HepG2 (cell line): Measurements from ENCODE around the gene LYRM2. TPM values are rescaled to one million over a fixed set of nuclear protein-coding genes. Genes with fewer than 3 reads are reported as not detected.

Source experiments
- ATAC-seq: fragments of 200-7000 bp; cut with Tn5 transposase; 3 replicates; pipeline ENCODE4 v1.9.1; 2020; ENCODE audit warnings: mild to moderate bottlenecking, moderate library complexity
- BruUV-seq: library from RNA; stranded (reverse); fragments of 400-500 nt; replicated peaks from 2 replicates; lab custom pipeline; 2021; lab: Mats Ljungman, UMichigan
- CTCF ChIA-PET: fragments of 300-600 bp; formaldehyde crosslinking; extraction: SDS; loops from one replicate; lab custom pipeline; 2021; ENCODE audit warnings: low total read pairs, inconsistent platforms, low intra/inter-chr PET ratio; lab: Yijun Ruan, JAX
- POLR2A ChIA-PET: fragments of 350-600 bp; sonication (Branson Sonifier 250); formaldehyde crosslinking; loops from one replicate; lab custom pipeline; 2020; ENCODE audit warnings: antibody characterized with exemption, inconsistent platforms; lab: Yijun Ruan, JAX
- DNase-seq: peaks from one replicate; pipeline ENCODE4 v3.0.0-alpha.2; 2015; ENCODE audit warnings: low spot score
- FAIRE-seq: peaks from 3 replicates; lab custom pipeline; 2011; peaks lifted over from hg19 to GRCh38; lab: Jason Lieb, UNC
- H2AFZ ChIP-seq: one replicate; pipeline ENCODE4 v1.6.1; 2011; ENCODE audit warnings: low read length, inconsistent platforms
- H3K27ac ChIP-seq: fragments of 300-600 bp; 3 replicates; pipeline ENCODE4 v1.8.0; 2011; ENCODE audit warnings: mixed run types, mild to moderate bottlenecking, mixed read lengths, low read length, inconsistent platforms; ENCODE audit not compliant: insufficient read depth; ENCODE audit errors: extremely low read length
- H3K27me3 ChIP-seq, 2 experiments: fragments of 200-600 bp in 1 of 2; 2 replicates in 1 of 2; 3 replicates in 1 of 2; pipeline versions ENCODE4 v1.6.0 to v1.8.0; 2011; ENCODE audit warnings: low read length in 2 of 2, mild to moderate bottlenecking in 2 of 2, moderate library complexity in 2 of 2, inconsistent platforms in 1 of 2; ENCODE audit not compliant: insufficient read depth in 2 of 2, control insufficient read depth in 1 of 2
- H3K36me3 ChIP-seq, 2 experiments: fragments of 200-600 bp in 1 of 2; replicated peaks in 1 of 2; 2 replicates in 1 of 2; 3 replicates in 1 of 2; pipeline versions ENCODE4 v1.5.1 to v1.8.0; 2011; ENCODE audit warnings: low read length in 2 of 2, inconsistent platforms in 1 of 2; ENCODE audit not compliant: insufficient read depth in 2 of 2, control insufficient read depth in 1 of 2
- H3K4me1 ChIP-seq: 2 replicates; pipeline ENCODE4 v1.5.1; 2012; ENCODE audit warnings: low read length, inconsistent platforms; ENCODE audit not compliant: insufficient read depth
- H3K4me2 ChIP-seq: 2 replicates; pipeline ENCODE4 v1.6.0; 2011; ENCODE audit warnings: low read depth, low read length, inconsistent platforms
- H3K4me3 ChIP-seq, 3 experiments: fragments of 200-600 bp in 1 of 3; sonication (generic), shearing (Covaris generic) in 1 of 3; replicated peaks in 1 of 3; 2 replicates each; pipeline ENCODE4 v1.5.1; 2011 to 2016; ENCODE audit warnings: low read length in 3 of 3, inconsistent platforms in 2 of 3, low read depth in 2 of 3, mild to moderate bottlenecking in 2 of 3, control low read depth in 1 of 3, mixed read lengths in 1 of 3; ENCODE audit not compliant: insufficient read depth in 1 of 3
- H3K79me2 ChIP-seq: one replicate; pipeline ENCODE4 v1.6.1; 2011; ENCODE audit warnings: low read length, inconsistent platforms; ENCODE audit not compliant: insufficient read depth
- H3K9ac ChIP-seq: 2 replicates; pipeline ENCODE4 v1.6.0; 2011; ENCODE audit warnings: mild to moderate bottlenecking, low read depth, low read length, inconsistent platforms; ENCODE audit not compliant: insufficient read depth
- H3K9me3 ChIP-seq: 2 replicates; pipeline ENCODE4 v1.5.1; 2012; ENCODE audit warnings: mild to moderate bottlenecking, low read length
- H4K20me1 ChIP-seq: 2 replicates; pipeline ENCODE4 v1.6.0; 2011; ENCODE audit warnings: inconsistent platforms, mild to moderate bottlenecking, low read length, moderate library complexity; ENCODE audit not compliant: insufficient read depth
- DBP ChIP-seq: sonication (generic); formaldehyde crosslinking; IDR thresholded peaks from 2 replicates; pipeline ENCODE4 v1.4.0; 2020; ENCODE audit warnings: missing genetic modification reagents; ENCODE audit errors: not compliant biosample characterization
- GLMP ChIP-seq: sonication (generic); formaldehyde crosslinking; IDR thresholded peaks from 2 replicates; pipeline ENCODE4 v1.9.0; 2021; ENCODE audit warnings: missing genetic modification reagents, mild to moderate bottlenecking, borderline replicate concordance
- MIER3 ChIP-seq: IDR thresholded peaks from 2 replicates; pipeline ENCODE4 v1.6.1; 2016; ENCODE audit warnings: missing compliant biosample characterization, borderline replicate concordance
- NFE2 ChIP-seq: sonication (generic); formaldehyde crosslinking; IDR thresholded peaks from 2 replicates; pipeline ENCODE4 v1.4.0; 2020; ENCODE audit warnings: missing genetic modification reagents
- NR2F2 ChIP-seq: IDR thresholded peaks from 2 replicates; pipeline ENCODE4 v1.6.1; 2012; ENCODE audit warnings: low read depth, inconsistent platforms, borderline replicate concordance
- PHF8 ChIP-seq: sonication (generic); formaldehyde crosslinking; IDR thresholded peaks from 2 replicates; pipeline ENCODE4 v1.5.0; 2020; ENCODE audit warnings: missing genetic modification reagents
- RAD51 ChIP-seq: fragments of 450-650 bp; IDR thresholded peaks from 2 replicates; pipeline ENCODE4 v1.6.1; 2016; ENCODE audit warnings: borderline replicate concordance
- TIGD3 ChIP-seq: sonication (generic); formaldehyde crosslinking; IDR thresholded peaks from 2 replicates; pipeline ENCODE4 v1.5.1; 2020; ENCODE audit warnings: mild to moderate bottlenecking, missing genetic modification reagents, borderline replicate concordance
- UBTF ChIP-seq: sonication (generic); formaldehyde crosslinking; IDR thresholded peaks from 2 replicates; pipeline ENCODE4 v1.4.0; 2020; ENCODE audit warnings: mild to moderate bottlenecking, missing genetic modification reagents
- ZFP37 ChIP-seq: sonication (generic); formaldehyde crosslinking; IDR thresholded peaks from 2 replicates; pipeline ENCODE4 v1.4.0; 2020; ENCODE audit warnings: missing genetic modification reagents, borderline replicate concordance
- ZFP91 ChIP-seq: sonication (generic); formaldehyde crosslinking; IDR thresholded peaks from 2 replicates; pipeline ENCODE4 v1.9.0; 2022; ENCODE audit warnings: missing genetic modification reagents, mild to moderate bottlenecking, borderline replicate concordance
- ZNF280B ChIP-seq: sonication (generic); formaldehyde crosslinking; IDR thresholded peaks from 2 replicates; pipeline ENCODE4 v1.5.0; 2020; ENCODE audit warnings: missing genetic modification reagents, mild to moderate bottlenecking, borderline replicate concordance
- ZNF556 ChIP-seq: sonication (generic); formaldehyde crosslinking; IDR thresholded peaks from 2 replicates; pipeline ENCODE4 v1.4.0; 2020; ENCODE audit warnings: mild to moderate bottlenecking, missing genetic modification reagents, borderline replicate concordance
- ZNF720 ChIP-seq: sonication (generic); formaldehyde crosslinking; IDR thresholded peaks from 2 replicates; pipeline ENCODE4 v1.4.0; 2020; ENCODE audit warnings: missing genetic modification reagents
- WGBS: methylation state at CpG from one replicate; pipeline ENCODE4 v1.1.6; 2017; ENCODE audit warnings: low lambda C conversion rate; 5-methylcytosine and 5-hydroxymethylcytosine counted together
- in situ Hi-C: cut with HindIII; loops from 2 replicates; pipeline ENCODE4 v1.10.0; 2017; ENCODE audit warnings: low pct_unique_long_range_greater_than_20kb; ENCODE audit not compliant: extremely low pct_ligation_motif_present
- intact Hi-C: fragments of 100-400 bp; cut with micrococcal nuclease; formaldehyde crosslinking; loops from one replicate; pipeline ENCODE4 v1.10.0; 2022; ENCODE audit not compliant: unreplicated experiment
- polyA plus RNA-seq, 8 experiments: library from polyadenylated mRNA; depleted of rRNA in 3 of 8; stranded (reverse) in 7 of 8; unstranded in 1 of 8; fragments of >200 nt; fragmentation: Illumina TruSeq in 4 of 8; extraction: Trizol in 4 of 8; gene quantifications; 2 replicates each; pipeline versions ENCODE4 v1.2.1 to v1.2.3, GENCODE V29; 2011 to 2016; ENCODE audit warnings: low read depth in 4 of 8, missing spikeins in 1 of 8, mixed read lengths in 1 of 8; ENCODE audit not compliant: insufficient read depth in 1 of 8
- total RNA-seq, 5 experiments: library from RNA; depleted of rRNA; stranded (reverse); fragments of >200 nt; fragmentation: Illumina TruSeq; extraction: Trizol; gene quantifications; 2 replicates each; pipeline ENCODE4 v1.2.3, GENCODE V29; 2016; ENCODE audit warnings: low read depth in 1 of 5

Gene LYRM2
- total and polyA plus RNA-seq, 2 of the 13 experiments (the other 11 are each of a cell fraction or from before 2014, with no cell fraction given) = 17.8 to 32.6 TPM

- no peak for TF ChIP-seq UBTF
- TF ChIP-seq, all 625 proteins: peak for 0
These were observed 49.8 kb upstream of the LYRM2 start (continued) for GRCh38 chr6:89688328-89688727.

GRCh38 chr6:89685311-89685710 lies 46.8 kb upstream of the LYRM2 start:
- ATAC-seq (no peak), DNase-seq (no peak), FAIRE-seq (no peak)
- H3K36me3 ChIP-seq = peaks cover 42 to 85% of the 10 kb centered on the region in 2 experiments; a peak in 4 of 5 replicates
- no TSS peak for BruUV-seq
- H3K4me2 ChIP-seq = no peak overlapping the region
- no peaks in the 10 kb centered on the region for H3K79me2 ChIP-seq
- H3K4me1 ChIP-seq = no peaks in the 10 kb centered on the region
- H3K9ac ChIP-seq = no peak overlapping the region
- ChIA-PET POLR2A (no interaction called here), CTCF (no interaction called here)
- in situ Hi-C loops = no loop called here
- H3K9me3 ChIP-seq = no peaks in the 10 kb centered on the region
- H2AFZ ChIP-seq = no peak overlapping the region
- 98% methylated on average over 2 of the region's 2 CpGs for WGBS
- H3K27me3 ChIP-seq = no peaks in the 10 kb centered on the region
- no peaks in the 10 kb centered on the region for H4K20me1 ChIP-seq
- H3K4me3 ChIP-seq = no peak overlapping the region
- intact Hi-C loops = no loop called here
- no peak overlapping the region for H3K27ac ChIP-seq
- no peak for TF ChIP-seq NFE2 (CRISPR knock-in tag)
- no peak for TF ChIP-seq TIGD3 (CRISPR knock-in tag)
- no peak for TF ChIP-seq ZFP37 (CRISPR knock-in tag)
- no peak for TF ChIP-seq MIER3
- no peak for TF ChIP-seq ZNF720
- TF ChIP-seq NR2F2 = no peak
- no peak for TF ChIP-seq RAD51
- no peak for TF ChIP-seq ZNF556 (CRISPR knock-in tag)
- TF ChIP-seq PHF8 (CRISPR knock-in tag) = no peak
- no peak for TF ChIP-seq ZNF280B
- no peak for TF ChIP-seq ZFP91 (CRISPR knock-in tag)
- no peak for TF ChIP-seq GLMP (CRISPR knock-in tag)
- TF ChIP-seq DBP (CRISPR knock-in tag) = no peak
